ENCODE measurements around the gene TSPAN16. TPM values are rescaled to one million over a fixed set of nuclear protein-coding genes. Genes with fewer than 3 reads are reported as not detected.

TSPAN16 gene
- total RNA-seq, 1 donor from 2014 or later, result not detected

GRCh38 chr19:11345122-11345803 is 49.3 kb downstream of the TSPAN16 start:
- peak overlapping the region; percentile 89 for H3K9ac ChIP-seq (ENCODE audit: low read length)
- Mint-ChIP-seq H3K4me3 (ENCODE audit: unreplicated experiment) (peak overlapping the region; percentile 96), H3K27ac (ENCODE audit: unreplicated experiment) (peak overlapping the region; percentile 89), H3K27me3 (ENCODE audit: low read depth, unreplicated experiment) (no peaks in the 10 kb centered on the region), H3K36me3 (ENCODE audit: low read depth, unreplicated experiment) (peaks cover 7% of the 10 kb centered on the region), H3K9me3 (ENCODE audit: unreplicated experiment) (peaks cover 5% of the 10 kb centered on the region), H3K4me1 (ENCODE audit: low read depth, unreplicated experiment) (peaks cover 9% of the 10 kb centered on the region)
- TF ChIP-seq CTCF (IDR thresholded peaks at IDR 0.05; ENCODE audit: insufficient read depth, low read depth, low read length) (no peak), EZH2 (IDR thresholded peaks at IDR 0.05; ENCODE audit: insufficient read depth, low read length) (no peak)
- no peak for FAIRE-seq
- peaks cover 18% of the 10 kb centered on the region for H3K4me1 ChIP-seq (ENCODE audit: insufficient read depth, low read length)
- no peak for DNase-seq (ENCODE audit: low read depth)
- H3K27ac ChIP-seq (ENCODE audit: low read depth, low read length), result no peak overlapping the region
- H3K36me3 ChIP-seq (ENCODE audit: insufficient read depth, low read length), result no peaks in the 10 kb centered on the region
- H4K20me1 ChIP-seq (ENCODE audit: insufficient read depth, low read length), result peaks cover 8% of the 10 kb centered on the region
- H3K27me3 ChIP-seq (ENCODE audit: insufficient read depth, low read length), result no peaks in the 10 kb centered on the region
- H3K79me2 ChIP-seq (ENCODE audit: insufficient read depth, low read length), result peaks cover 2% of the 10 kb centered on the region
- H3K9me3 ChIP-seq (ENCODE audit: insufficient read depth, low read depth, low read length), result peaks cover 9% of the 10 kb centered on the region
- H3K4me2 ChIP-seq (ENCODE audit: low read length), result peak overlapping the region; percentile 86
- H2AFZ ChIP-seq (ENCODE audit: low read depth, low read length), result peak overlapping the region; percentile 86
- peak overlapping the region; percentile 88 for H3K4me3 ChIP-seq (ENCODE audit: insufficient read depth, low read depth, low read length)

- peaks cover 7% of the 10 kb centered on the region for H3K36me3 Mint-ChIP-seq (ENCODE audit: low read depth, unreplicated experiment)
- peaks cover 18% of the 10 kb centered on the region for H3K4me1 ChIP-seq (ENCODE audit: insufficient read depth, low read length)
- H3K4me1 Mint-ChIP-seq (ENCODE audit: low read depth, unreplicated experiment), result peaks cover 9% of the 10 kb centered on the region
- peak within 1 kb of the TSS; percentile 96 for H3K4me3 Mint-ChIP-seq (ENCODE audit: unreplicated experiment)
- H3K4me3 ChIP-seq (ENCODE audit: insufficient read depth, low read depth, low read length), result peak within 1 kb of the TSS; percentile 88
- peaks cover 9% of the 10 kb centered on the region for H3K9me3 ChIP-seq (ENCODE audit: insufficient read depth, low read depth, low read length)
- peak; percentile 92 for FAIRE-seq
- peaks cover 2% of the 10 kb centered on the region for H3K79me2 ChIP-seq (ENCODE audit: insufficient read depth, low read length)
- peak within 1 kb of the TSS; percentile 77 for H3K27ac ChIP-seq (ENCODE audit: low read depth, low read length)
- H3K9ac ChIP-seq (ENCODE audit: low read length), result peak within 1 kb of the TSS; percentile 89
- no peaks in the 10 kb centered on the region for H3K36me3 ChIP-seq (ENCODE audit: insufficient read depth, low read length)
- no peak for TF ChIP-seq EZH2 (IDR thresholded peaks at IDR 0.05; ENCODE audit: insufficient read depth, low read length)
- TF ChIP-seq CTCF (IDR thresholded peaks at IDR 0.05; ENCODE audit: insufficient read depth, low read depth, low read length), result no peak
- H3K27me3 ChIP-seq (ENCODE audit: insufficient read depth, low read length), result no peaks in the 10 kb centered on the region
- peak within 1 kb of the TSS; percentile 86 for H2AFZ ChIP-seq (ENCODE audit: low read depth, low read length)
- H3K27ac Mint-ChIP-seq (ENCODE audit: unreplicated experiment), result peak within 1 kb of the TSS; percentile 89
- H3K27me3 Mint-ChIP-seq (ENCODE audit: low read depth, unreplicated experiment), result peaks cover 2% of the 10 kb centered on the region
- H3K9me3 Mint-ChIP-seq (ENCODE audit: unreplicated experiment), result peaks cover 5% of the 10 kb centered on the region
- H3K4me2 ChIP-seq (ENCODE audit: low read length), result peak within 1 kb of the TSS; percentile 86
- peaks cover 8% of the 10 kb centered on the region for H4K20me1 ChIP-seq (ENCODE audit: insufficient read depth, low read length)
- peak; percentile 98 for DNase-seq (ENCODE audit: low read depth)
Measured at GRCh38 chr19:11346104-11346940, 50.4 kb downstream of the TSPAN16 start, which contains the start of the genes CCDC159 and TMEM205. Gene CCDC159 (plus strand): TSS chr19:11346519. CDS start chr19:11346607, 88 bp downstream. Gene TMEM205 (minus strand): TSS chr19:11346268. CDS start chr19:11345619, 649 bp downstream.
